Measurements from ENCODE around the gene ZNF618. TPM values are rescaled to one million over a fixed set of nuclear protein-coding genes. Genes with fewer than 3 reads are reported as not detected.

ZNF618 gene
- total RNA-seq, 1 experiment from 2014 or later, result 1.2 TPM

DNA sequence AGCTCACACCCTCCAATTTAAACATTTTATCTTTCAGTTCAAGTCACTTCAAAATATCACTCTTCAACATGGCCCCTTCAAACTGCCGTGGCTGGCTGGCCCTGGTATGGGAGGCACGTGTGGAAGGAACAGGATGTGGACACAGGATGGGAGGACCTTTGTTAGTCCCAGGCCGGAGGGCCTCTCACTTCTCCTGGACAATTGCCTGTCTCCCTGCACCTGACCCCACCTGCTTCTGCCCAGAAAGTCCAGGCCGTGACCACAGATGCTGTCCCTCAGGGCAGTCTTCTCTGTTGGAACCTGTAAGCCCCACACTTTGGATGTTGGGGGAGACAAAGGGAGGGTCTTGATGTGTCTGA, 182.6 kb downstream of the ZNF618 start:
- no peaks in the 10 kb centered on the region for H3K36me3 ChIP-seq (ENCODE audit: control insufficient read depth, insufficient read depth, low read length)
- H3K36me3 Mint-ChIP-seq (ENCODE audit: insufficient read depth, unreplicated experiment), result peaks cover 5% of the 10 kb centered on the region
- no peak overlapping the region for H3K27ac Mint-ChIP-seq (ENCODE audit: unreplicated experiment)
- H3K4me3 ChIP-seq (ENCODE audit: low read depth, low read length), result no peak overlapping the region
- H3K4me3 Mint-ChIP-seq (ENCODE audit: unreplicated experiment), result no peak overlapping the region
- no TSS peak for BruUV-seq (replicated peaks)
- TF ChIP-seq, protein P1, sequence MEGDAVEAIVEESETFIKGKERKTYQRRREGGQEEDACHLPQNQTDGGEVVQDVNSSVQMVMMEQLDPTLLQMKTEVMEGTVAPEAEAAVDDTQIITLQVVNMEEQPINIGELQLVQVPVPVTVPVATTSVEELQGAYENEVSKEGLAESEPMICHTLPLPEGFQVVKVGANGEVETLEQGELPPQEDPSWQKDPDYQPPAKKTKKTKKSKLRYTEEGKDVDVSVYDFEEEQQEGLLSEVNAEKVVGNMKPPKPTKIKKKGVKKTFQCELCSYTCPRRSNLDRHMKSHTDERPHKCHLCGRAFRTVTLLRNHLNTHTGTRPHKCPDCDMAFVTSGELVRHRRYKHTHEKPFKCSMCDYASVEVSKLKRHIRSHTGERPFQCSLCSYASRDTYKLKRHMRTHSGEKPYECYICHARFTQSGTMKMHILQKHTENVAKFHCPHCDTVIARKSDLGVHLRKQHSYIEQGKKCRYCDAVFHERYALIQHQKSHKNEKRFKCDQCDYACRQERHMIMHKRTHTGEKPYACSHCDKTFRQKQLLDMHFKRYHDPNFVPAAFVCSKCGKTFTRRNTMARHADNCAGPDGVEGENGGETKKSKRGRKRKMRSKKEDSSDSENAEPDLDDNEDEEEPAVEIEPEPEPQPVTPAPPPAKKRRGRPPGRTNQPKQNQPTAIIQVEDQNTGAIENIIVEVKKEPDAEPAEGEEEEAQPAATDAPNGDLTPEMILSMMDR (IDR thresholded peaks at IDR 0.05; ENCODE audit: insufficient read depth in 1 of 2, low read depth in 1 of 2, low read length in 1 of 2, severe bottlenecking in 1 of 2, unreplicated experiment in 1 of 2), result no peak
- ChIA-PET POLR2A (no interaction called here), CTCF (no interaction called here)
- H3K27me3 ChIP-seq (replicated peaks; ENCODE audit: control insufficient read depth, insufficient read depth, low read length), result no peaks in the 10 kb centered on the region
- intact Hi-C loops (cut with micrococcal nuclease; ENCODE audit: unreplicated experiment), result no loop called here
- no peaks in the 10 kb centered on the region for H3K9me3 Mint-ChIP-seq (ENCODE audit: unreplicated experiment)
- peaks cover 7% of the 10 kb centered on the region; the same call in 1 of the 2 replicates for H3K4me1 ChIP-seq
- no peaks in the 10 kb centered on the region for H3K9me3 ChIP-seq
- H3K27me3 Mint-ChIP-seq (ENCODE audit: insufficient read depth, unreplicated experiment), result no peaks in the 10 kb centered on the region
- H3K4me1 Mint-ChIP-seq (ENCODE audit: low read depth, unreplicated experiment), result peaks cover 8% of the 10 kb centered on the region
- DNase-seq, result no peak

DNA sequence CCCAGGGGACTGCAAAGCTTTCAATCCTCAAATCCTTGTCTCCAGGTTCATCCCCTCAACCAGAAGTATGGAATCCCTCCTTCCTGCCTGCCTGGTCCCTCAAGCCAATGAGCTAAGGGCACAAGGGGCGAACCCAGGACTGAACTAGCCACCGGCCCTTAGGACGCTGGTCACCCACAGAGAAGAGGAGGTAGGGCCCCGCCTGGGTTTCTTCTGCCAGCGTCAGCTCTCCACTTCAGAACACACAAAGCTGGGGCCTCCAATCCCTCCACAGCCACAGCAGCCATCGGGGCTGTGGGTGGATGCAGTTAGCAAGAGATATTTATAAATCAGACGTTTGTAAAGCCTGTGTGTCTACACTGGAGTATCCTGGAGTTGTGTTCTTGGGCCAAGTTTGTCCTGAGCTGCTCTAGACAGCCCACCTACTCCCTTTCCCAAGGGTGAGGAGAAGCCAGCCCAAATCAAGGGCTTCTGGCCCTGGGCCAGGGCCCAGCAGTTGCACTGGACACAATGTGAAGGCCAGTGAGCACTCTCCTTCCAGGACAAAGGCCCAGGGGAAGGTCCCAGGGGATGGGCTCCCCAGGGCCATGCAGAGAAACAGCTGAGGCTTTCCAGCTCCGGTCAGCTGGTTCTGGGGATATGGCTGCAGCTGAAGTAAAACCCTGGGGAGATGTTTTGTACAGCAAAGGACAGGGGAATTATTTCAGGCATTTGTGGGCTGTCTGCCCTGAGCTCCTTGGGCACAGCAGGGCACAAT, 183.1 kb downstream of the ZNF618 start:
- Mint-ChIP-seq H3K9me3 (ENCODE audit: unreplicated experiment) (no peaks in the 10 kb centered on the region), H3K4me1 (ENCODE audit: low read depth, unreplicated experiment) (peaks cover 8% of the 10 kb centered on the region), H3K36me3 (ENCODE audit: insufficient read depth, unreplicated experiment) (peaks cover 5% of the 10 kb centered on the region), H3K27me3 (ENCODE audit: insufficient read depth, unreplicated experiment) (no peaks in the 10 kb centered on the region), H3K27ac (ENCODE audit: unreplicated experiment) (no peak overlapping the region), H3K4me3 (ENCODE audit: unreplicated experiment) (no peak overlapping the region)
- DNase-seq, result no peak
- Histone ChIP-seq H3K27me3 (replicated peaks; ENCODE audit: control insufficient read depth, insufficient read depth, low read length) (no peaks in the 10 kb centered on the region), H3K36me3 (ENCODE audit: control insufficient read depth, insufficient read depth, low read length) (no peaks in the 10 kb centered on the region), H3K4me1 (peaks cover 7% of the 10 kb centered on the region; the same call in 1 of the 2 replicates), H3K4me3 (ENCODE audit: low read depth, low read length) (no peak overlapping the region), H3K9me3 (no peaks in the 10 kb centered on the region)
- no TSS peak for BruUV-seq (replicated peaks)
- CTCF ChIA-PET, result no interaction called here
- TF ChIP-seq, protein P1 (IDR thresholded peaks at IDR 0.05; ENCODE audit: insufficient read depth in 1 of 2, low read depth in 1 of 2, low read length in 1 of 2, severe bottlenecking in 1 of 2, unreplicated experiment in 1 of 2), result no peak
- intact Hi-C loops (cut with micrococcal nuclease; ENCODE audit: unreplicated experiment), result no loop called here
- POLR2A ChIA-PET, result no interaction called here

DNA sequence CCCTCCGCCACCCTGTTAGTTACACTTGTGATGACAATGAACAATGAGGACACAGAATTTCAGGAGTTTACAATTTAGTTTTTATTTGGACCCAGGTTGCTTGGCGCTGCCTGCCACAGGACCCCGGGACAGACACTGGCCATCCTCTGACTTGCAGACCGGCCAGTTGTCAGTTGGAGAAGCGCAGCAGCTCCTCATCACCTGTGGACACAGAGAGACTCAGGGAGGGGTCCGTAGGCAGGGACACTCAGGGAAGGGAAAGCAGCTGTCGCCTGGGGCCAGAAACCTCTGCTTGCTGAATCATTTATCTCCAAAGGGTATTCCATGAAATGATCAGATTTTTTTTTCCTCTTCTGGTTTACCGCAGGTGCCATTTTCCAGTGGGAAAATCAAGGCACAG, 184.0 kb downstream of the ZNF618 start:
- ChIA-PET POLR2A (no interaction called here), CTCF (no interaction called here)
- Histone ChIP-seq H3K4me1 (peaks cover 7% of the 10 kb centered on the region; the same call in 1 of the 2 replicates), H3K9me3 (no peaks in the 10 kb centered on the region), H3K4me3 (ENCODE audit: low read depth, low read length) (no peak overlapping the region), H3K36me3 (ENCODE audit: control insufficient read depth, insufficient read depth, low read length) (no peaks in the 10 kb centered on the region), H3K27me3 (replicated peaks; ENCODE audit: control insufficient read depth, insufficient read depth, low read length) (no peaks in the 10 kb centered on the region)
- H3K27me3 Mint-ChIP-seq (ENCODE audit: insufficient read depth, unreplicated experiment), result no peaks in the 10 kb centered on the region
- peaks cover 8% of the 10 kb centered on the region for H3K4me1 Mint-ChIP-seq (ENCODE audit: low read depth, unreplicated experiment)
- H3K9me3 Mint-ChIP-seq (ENCODE audit: unreplicated experiment), result no peaks in the 10 kb centered on the region
- no TSS peak for BruUV-seq (replicated peaks)
- no peak overlapping the region for H3K4me3 Mint-ChIP-seq (ENCODE audit: unreplicated experiment)
- intact Hi-C loops (cut with micrococcal nuclease; ENCODE audit: unreplicated experiment), result no loop called here
- TF ChIP-seq, protein P1 (IDR thresholded peaks at IDR 0.05; ENCODE audit: insufficient read depth in 1 of 2, low read depth in 1 of 2, low read length in 1 of 2, severe bottlenecking in 1 of 2, unreplicated experiment in 1 of 2), result no peak
- H3K27ac Mint-ChIP-seq (ENCODE audit: unreplicated experiment), result no peak overlapping the region
- no peak for DNase-seq
- H3K36me3 Mint-ChIP-seq (ENCODE audit: insufficient read depth, unreplicated experiment), result peaks cover 3% of the 10 kb centered on the region
